HK-2 (cell line): ENCODE measurements around the gene SP4.

Experiments used
- DNase-seq: peaks from one replicate; pipeline ENCODE4 v3.0.0-alpha.2; 2018; ENCODE audit not compliant: unreplicated experiment

Gene SP4

GRCh38 chr7:21443149-21443841 is 15.4 kb downstream of the SP4 start:
- DNase-seq, result no peak

- DNase-seq, result no peak
Measured at GRCh38 chr7:21448974-21449373, 21.1 kb downstream of the SP4 start.

- no peak for DNase-seq
Measured at GRCh38 chr7:21450076-21450475, 22.2 kb downstream of the SP4 start.

GRCh38 chr7:21450941-21451340 is 23.1 kb downstream of the SP4 start:
- no peak for DNase-seq

GRCh38 chr7:21454182-21454581 is 26.3 kb downstream of the SP4 start:
- DNase-seq, result no peak

GRCh38 chr7:21454906-21455305 is 27.0 kb downstream of the SP4 start:
- DNase-seq, result no peak

GRCh38 chr7:21461282-21461681 is 33.4 kb downstream of the SP4 start:
- no peak for DNase-seq

GRCh38 chr7:21462081-21462480 is 34.2 kb downstream of the SP4 start:
- no peak for DNase-seq

GRCh38 chr7:21463524-21463923 is 35.6 kb downstream of the SP4 start:
- DNase-seq, result no peak

- DNase-seq, result no peak
Measured at GRCh38 chr7:21468969-21469368, 41.1 kb downstream of the SP4 start.

- DNase-seq, result no peak
Measured at GRCh38 chr7:21469894-21470293, 42.0 kb downstream of the SP4 start.

- DNase-seq, result no peak
Measured at GRCh38 chr7:21472029-21472428, 44.1 kb downstream of the SP4 start.

GRCh38 chr7:21476429-21476828 is 48.5 kb downstream of the SP4 start:
- no peak for DNase-seq

GRCh38 chr7:21480693-21481403 is 53.0 kb downstream of the SP4 start:
- DNase-seq, result no peak

- no peak for DNase-seq
Measured at GRCh38 chr7:21486511-21486910, 58.6 kb downstream of the SP4 start.

GRCh38 chr7:21495731-21496130 is 67.8 kb downstream of the SP4 start:
- DNase-seq, result no peak

- no peak for DNase-seq
Measured at GRCh38 chr7:21497072-21497471, 69.2 kb downstream of the SP4 start.

- DNase-seq, result no peak
Measured at GRCh38 chr7:21500117-21500832, 72.4 kb downstream of the SP4 start.

GRCh38 chr7:21504021-21504420 is 76.1 kb downstream of the SP4 start:
- no peak for DNase-seq

GRCh38 chr7:21507627-21508343 is 79.9 kb downstream of the SP4 start:
- DNase-seq, result peak; percentile 18

- no peak for DNase-seq
Measured at GRCh38 chr7:21508538-21508937, 80.7 kb downstream of the SP4 start.

GRCh38 chr7:21514062-21514461 is 86.2 kb downstream of the SP4 start:
- no peak for DNase-seq
